ENCODE measurements around the gene SCUBE1. TPM values are rescaled to one million over a fixed set of nuclear protein-coding genes. Genes with fewer than 3 reads are reported as not detected.

Gene SCUBE1
- total RNA-seq, 1 experiment from 2014 or later, result not detected

DNA sequence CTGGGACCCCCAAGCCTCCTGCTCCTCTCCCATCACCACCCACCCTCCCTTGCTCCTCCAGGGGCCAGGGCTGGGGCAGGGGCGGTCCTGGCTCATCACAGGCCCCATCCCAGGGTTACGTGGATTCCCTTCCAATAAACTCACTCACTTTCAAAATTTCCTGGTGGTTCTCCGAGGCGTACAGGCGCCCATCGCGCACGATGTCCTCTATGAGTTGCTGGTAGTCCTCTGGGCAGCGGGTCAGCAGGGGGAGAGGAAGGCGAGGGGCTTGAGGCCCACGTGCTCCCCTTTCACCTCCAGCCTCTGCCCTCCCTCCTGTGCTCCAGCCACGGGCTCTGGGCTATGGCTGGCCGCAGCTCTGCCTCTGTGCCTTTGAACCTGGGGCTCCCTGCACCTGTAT, 135.8 kb downstream of the SCUBE1 start:
- no peaks in the 10 kb centered on the region; the same call in 1 of the 2 replicates for H4K20me1 ChIP-seq (ENCODE audit: insufficient read depth)
- peaks cover 29% of the 10 kb centered on the region for H3K27me3 ChIP-seq (ENCODE audit: insufficient read depth, low read depth)
- peaks cover 9% of the 10 kb centered on the region; the same call in 1 of the 2 replicates for H3F3A ChIP-seq (ENCODE audit: insufficient read depth, low read depth)
- H3K4me3 ChIP-seq, result no peak overlapping the region
- intact Hi-C loops (cut with micrococcal nuclease; ENCODE audit: unreplicated experiment), result no loop called here
- H3K79me2 ChIP-seq (ENCODE audit: low read depth), result no peaks in the 10 kb centered on the region
- H3K4me2 ChIP-seq, result no peak overlapping the region
- no TSS peak for BruUV-seq (replicated peaks)
- no peak overlapping the region for H3K27ac ChIP-seq
- no peak for TF ChIP-seq CTCF (conservative IDR thresholded peaks at IDR 0.05)
- no peak for TF ChIP-seq EZH2 (IDR thresholded peaks at IDR 0.05; ENCODE audit: low read depth)
- no peaks in the 10 kb centered on the region for H3K4me1 ChIP-seq (replicated peaks; ENCODE audit: insufficient read depth)
- no peaks in the 10 kb centered on the region for H3K9me2 ChIP-seq (ENCODE audit: insufficient read depth)
- ChIA-PET CTCF (no interaction called here), POLR2A (ENCODE audit: unreplicated experiment) (no interaction called here)
- DNase-seq, result no peak
- no peak overlapping the region for H2AFZ ChIP-seq
- no peaks in the 10 kb centered on the region for H3K36me3 ChIP-seq (ENCODE audit: low read depth)
- no peaks in the 10 kb centered on the region for H3K9me3 ChIP-seq (ENCODE audit: insufficient read depth, low read depth)

- Histone ChIP-seq H3K36me3 (ENCODE audit: low read depth) (no peaks in the 10 kb centered on the region), H3K9me3 (ENCODE audit: insufficient read depth, low read depth) (no peaks in the 10 kb centered on the region), H2AFZ (no peak overlapping the region), H3K27me3 (ENCODE audit: insufficient read depth, low read depth) (peaks cover 22% of the 10 kb centered on the region), H3K27ac (no peak overlapping the region), H3F3A (ENCODE audit: insufficient read depth, low read depth) (peaks cover 9% of the 10 kb centered on the region; the same call in 1 of the 2 replicates), H4K20me1 (ENCODE audit: insufficient read depth) (no peaks in the 10 kb centered on the region; the same call in 1 of the 2 replicates), H3K4me2 (no peak overlapping the region), H3K4me1 (replicated peaks; ENCODE audit: insufficient read depth) (no peaks in the 10 kb centered on the region), H3K9me2 (ENCODE audit: insufficient read depth) (no peaks in the 10 kb centered on the region), H3K4me3 (no peak overlapping the region), H3K79me2 (ENCODE audit: low read depth) (no peaks in the 10 kb centered on the region)
- ChIA-PET CTCF (no interaction called here), POLR2A (ENCODE audit: unreplicated experiment) (no interaction called here)
- BruUV-seq (replicated peaks), result no TSS peak
- TF ChIP-seq EZH2 (IDR thresholded peaks at IDR 0.05; ENCODE audit: low read depth) (no peak), CTCF (conservative IDR thresholded peaks at IDR 0.05) (no peak)
- DNase-seq, result no peak
- intact Hi-C loops (cut with micrococcal nuclease; ENCODE audit: unreplicated experiment), result no loop called here
These were observed 136.5 kb downstream of the SCUBE1 start for GRCh38 chr22:43206509-43207161.

DNA sequence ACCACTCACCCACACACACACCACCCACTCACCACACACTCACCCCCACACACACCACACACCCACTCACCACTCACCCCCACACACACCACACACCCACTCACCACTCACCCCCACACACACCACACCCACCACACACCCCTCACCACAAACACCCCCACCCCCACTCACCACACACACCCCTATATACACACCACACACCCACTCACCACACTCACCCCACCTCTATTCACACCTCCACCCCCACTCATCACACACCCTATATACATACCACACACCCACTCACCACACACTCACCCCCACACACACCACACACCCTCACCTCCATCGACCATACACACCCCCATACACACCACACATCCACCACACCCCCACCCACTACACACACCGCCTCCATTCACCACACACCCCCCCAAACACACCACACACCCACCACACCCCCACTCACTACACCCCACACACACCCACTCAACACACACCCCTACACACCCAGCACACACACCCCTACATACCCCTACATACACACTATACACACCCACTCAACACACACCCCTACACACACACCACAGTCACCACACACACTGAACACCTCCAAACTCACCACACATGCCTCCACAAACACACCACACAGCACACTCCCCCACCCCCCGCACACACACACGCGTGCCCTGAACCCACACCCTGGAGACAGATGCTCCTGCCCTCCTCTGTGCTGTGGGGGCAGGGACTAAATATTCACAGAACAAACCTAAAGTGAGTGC, 137.2 kb downstream of the SCUBE1 start:
- CTCF ChIA-PET, result no interaction called here
- no peaks in the 10 kb centered on the region for H3K9me2 ChIP-seq (ENCODE audit: insufficient read depth)
- TF ChIP-seq CTCF (conservative IDR thresholded peaks at IDR 0.05) (no peak), EZH2 (IDR thresholded peaks at IDR 0.05; ENCODE audit: low read depth) (no peak)
- BruUV-seq (replicated peaks), result no TSS peak
- H3K4me3 ChIP-seq, result no peak overlapping the region
- H3K27me3 ChIP-seq (ENCODE audit: insufficient read depth, low read depth), result peaks cover 20% of the 10 kb centered on the region
- no peak overlapping the region for H3K27ac ChIP-seq
- H3K79me2 ChIP-seq (ENCODE audit: low read depth), result no peaks in the 10 kb centered on the region
- no peaks in the 10 kb centered on the region; the same call in 1 of the 2 replicates for H4K20me1 ChIP-seq (ENCODE audit: insufficient read depth)
- peaks cover 9% of the 10 kb centered on the region; the same call in 1 of the 2 replicates for H3F3A ChIP-seq (ENCODE audit: insufficient read depth, low read depth)
- intact Hi-C loops (cut with micrococcal nuclease; ENCODE audit: unreplicated experiment), result no loop called here
- no peaks in the 10 kb centered on the region for H3K4me1 ChIP-seq (replicated peaks; ENCODE audit: insufficient read depth)
- no peaks in the 10 kb centered on the region for H3K36me3 ChIP-seq (ENCODE audit: low read depth)
- H2AFZ ChIP-seq, result no peak overlapping the region
- H3K4me2 ChIP-seq, result no peak overlapping the region
- no peak for DNase-seq
- no peaks in the 10 kb centered on the region for H3K9me3 ChIP-seq (ENCODE audit: insufficient read depth, low read depth)
- POLR2A ChIA-PET (ENCODE audit: unreplicated experiment), result no interaction called here

Measured in PC-9 (cell line).